HG03039 (cell line): ENCODE results near the gene MAN2B2.

Source experiments
- ATAC-seq: cut with Tn5 transposase; IDR thresholded peaks from one replicate; pipeline ENCODE4 v1.9.1; 2021; ENCODE audit warnings: mild to moderate bottlenecking, moderate library complexity; ENCODE audit not compliant: unreplicated experiment

Gene MAN2B2

GRCh38 chr4:6574747-6575502, at the start of gene MAN2B2:
Gene MAN2B2 (plus strand): TSS chr4:6575189. CDS start chr4:6575211, 22 bp downstream.
- ATAC-seq: peak; percentile 86

GRCh38 chr4:6525474-6525873, 49.5 kb upstream of the MAN2B2 start:
- ATAC-seq: no peak

GRCh38 chr4:6526156-6526555, 48.8 kb upstream of the MAN2B2 start:
- no peak for ATAC-seq

- ATAC-seq: no peak
Measured at GRCh38 chr4:6526671-6527091, 48.3 kb upstream of the MAN2B2 start.

GRCh38 chr4:6527259-6527658, 47.7 kb upstream of the MAN2B2 start:
- ATAC-seq: no peak

GRCh38 chr4:6527683-6528595, 47.0 kb upstream of the MAN2B2 start:
- no peak for ATAC-seq

- no peak for ATAC-seq
Measured at GRCh38 chr4:6529021-6529420, 46.0 kb upstream of the MAN2B2 start.

GRCh38 chr4:6530301-6530700, 44.7 kb upstream of the MAN2B2 start:
- ATAC-seq: no peak

GRCh38 chr4:6530964-6531363, 44.0 kb upstream of the MAN2B2 start:
- no peak for ATAC-seq

GRCh38 chr4:6532102-6532501, 42.9 kb upstream of the MAN2B2 start:
- no peak for ATAC-seq

GRCh38 chr4:6532658-6533057, 42.3 kb upstream of the MAN2B2 start:
- no peak for ATAC-seq

GRCh38 chr4:6534050-6534449, 40.9 kb upstream of the MAN2B2 start:
- no peak for ATAC-seq

- ATAC-seq: no peak
Measured at GRCh38 chr4:6534618-6535328, 40.2 kb upstream of the MAN2B2 start.

- no peak for ATAC-seq
Measured at GRCh38 chr4:6535329-6535692, 39.7 kb upstream of the MAN2B2 start.

GRCh38 chr4:6535706-6536105, 39.3 kb upstream of the MAN2B2 start:
- ATAC-seq: no peak

GRCh38 chr4:6538111-6538510, 36.9 kb upstream of the MAN2B2 start:
- no peak for ATAC-seq

- no peak for ATAC-seq
Measured at GRCh38 chr4:6538575-6538974, 36.4 kb upstream of the MAN2B2 start.

- ATAC-seq: no peak
Measured at GRCh38 chr4:6539009-6539764, 35.8 kb upstream of the MAN2B2 start.

GRCh38 chr4:6540879-6541278, 34.1 kb upstream of the MAN2B2 start:
- no peak for ATAC-seq

GRCh38 chr4:6541789-6542188, 33.2 kb upstream of the MAN2B2 start:
- ATAC-seq: no peak

- ATAC-seq: no peak
Measured at GRCh38 chr4:6542951-6543350, 32.0 kb upstream of the MAN2B2 start.
